Neural crest cell (in vitro differentiated cells): ENCODE measurements around the gene PLAAT2. TPM values are rescaled to one million over a fixed set of nuclear protein-coding genes. Genes with fewer than 3 reads are reported as not detected.
"Not testable (repeated sequence)": the region's sequence is repeated elsewhere in the genome, so short reads cannot be mapped to it uniquely, and the experiment has no call there.

Source experiments
- DNase-seq: peaks from one replicate; pipeline ENCODE4 v3.0.0; 2021; ENCODE audit warnings: low read depth, mixed read lengths, low spot score
- H3K27ac Mint-ChIP-seq: one replicate; pipeline ENCODE4 v1.8.0; 2021; ENCODE audit warnings: mild to moderate bottlenecking, mixed read lengths; ENCODE audit not compliant: unreplicated experiment
- H3K27me3 Mint-ChIP-seq: 2 replicates; pipeline ENCODE4 v1.8.0; 2021; ENCODE audit warnings: low read depth, mild to moderate bottlenecking, mixed read lengths
- H3K36me3 Mint-ChIP-seq: 2 replicates; pipeline ENCODE4 v1.8.0; 2021; ENCODE audit warnings: low read depth, mild to moderate bottlenecking, mixed read lengths
- H3K4me1 Mint-ChIP-seq: 2 replicates; pipeline ENCODE4 v1.8.0; 2021; ENCODE audit warnings: mixed read lengths
- H3K4me3 Mint-ChIP-seq: one replicate; pipeline ENCODE4 v1.8.0; 2021; ENCODE audit warnings: mild to moderate bottlenecking, mixed read lengths
- H3K9me3 Mint-ChIP-seq: 2 replicates; pipeline ENCODE4 v1.8.0; 2021; ENCODE audit warnings: mixed read lengths
- CTCF ChIP-seq: fragments of 200-600 bp; sonication (generic); conservative IDR thresholded peaks from 2 replicates; pipeline ENCODE4 v1.5.0; 2021; ENCODE audit warnings: antibody characterized with exemption, mild to moderate bottlenecking
- total RNA-seq: library from RNA; stranded (reverse); gene quantifications from 2 replicates; pipeline ENCODE4 v1.2.1, GENCODE V29; 2021

PLAAT2 gene
- total RNA-seq, 1 donor from 2014 or later: not detected

DNA sequence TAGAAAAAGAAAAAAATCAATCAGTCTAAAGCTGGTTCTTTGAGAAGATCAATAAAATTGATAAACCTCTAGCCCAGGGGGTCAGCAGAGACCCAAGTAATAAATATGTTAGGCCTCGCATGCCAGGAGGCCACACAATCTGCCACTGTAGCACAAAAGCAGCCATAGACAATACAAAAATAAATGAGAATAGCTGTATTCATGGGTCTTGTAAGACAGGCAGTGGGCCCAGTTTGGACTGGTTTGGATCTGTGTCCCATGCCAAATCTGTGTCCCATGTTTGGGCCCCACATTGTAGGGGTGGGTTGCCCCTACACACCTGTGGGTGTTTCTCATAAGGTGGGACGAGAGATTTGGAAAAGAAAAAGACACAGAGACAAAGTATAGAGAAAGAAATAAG is 33.2 kb downstream of the PLAAT2 start:
- Mint-ChIP-seq H3K36me3 (no peaks in the 10 kb centered on the region), H3K4me1 (peaks cover 15% of the 10 kb centered on the region), H3K4me3 (no peak overlapping the region), H3K27me3 (peaks cover 46% of the 10 kb centered on the region), H3K9me3 (no peaks in the 10 kb centered on the region), H3K27ac (no peak overlapping the region)
- no peak for DNase-seq
- TF ChIP-seq CTCF: no peak

DNA sequence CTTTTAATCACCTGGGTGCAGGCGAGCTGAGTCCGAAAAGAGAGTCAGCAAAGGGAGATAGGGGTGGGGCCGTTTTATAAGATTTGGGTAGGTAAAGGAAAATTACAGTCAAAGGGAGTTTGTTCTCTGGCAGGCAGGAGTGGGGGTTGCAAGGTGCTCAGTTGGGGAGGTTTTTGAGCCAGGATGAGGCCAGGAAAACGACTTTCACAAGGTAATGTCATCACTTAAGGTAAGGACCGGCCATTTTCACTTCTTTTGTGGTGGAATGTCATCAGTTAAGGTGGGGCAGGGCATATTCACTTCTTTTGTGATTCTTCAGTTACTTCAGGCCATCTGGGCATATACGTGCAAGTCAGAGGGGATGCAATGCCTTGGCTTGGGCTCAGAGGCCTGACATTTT is 33.8 kb downstream of the PLAAT2 start:
- DNase-seq, H3K36me3 Mint-ChIP-seq, H3K9me3 Mint-ChIP-seq, H3K27ac Mint-ChIP-seq, H3K4me3 Mint-ChIP-seq: not testable (repeated sequence)
- peaks cover 15% of the 10 kb centered on the region for H3K4me1 Mint-ChIP-seq
- peaks cover 46% of the 10 kb centered on the region for H3K27me3 Mint-ChIP-seq

GRCh38 chr11:63528729-63529278 is 34.4 kb downstream of the PLAAT2 start:
- peaks cover 15% of the 10 kb centered on the region for H3K4me1 Mint-ChIP-seq
- not testable (repeated sequence) for H3K9me3 Mint-ChIP-seq, H3K27ac Mint-ChIP-seq, H3K4me3 Mint-ChIP-seq, H3K36me3 Mint-ChIP-seq, DNase-seq
- H3K27me3 Mint-ChIP-seq: peaks cover 42% of the 10 kb centered on the region

- peaks cover 15% of the 10 kb centered on the region for H3K4me1 Mint-ChIP-seq
- not testable (repeated sequence) for H3K9me3 Mint-ChIP-seq, H3K36me3 Mint-ChIP-seq, H3K4me3 Mint-ChIP-seq, H3K27ac Mint-ChIP-seq, DNase-seq
- peaks cover 41% of the 10 kb centered on the region for H3K27me3 Mint-ChIP-seq
Measured at GRCh38 chr11:63528156-63528555, 35.0 kb downstream of the PLAAT2 start.

DNA sequence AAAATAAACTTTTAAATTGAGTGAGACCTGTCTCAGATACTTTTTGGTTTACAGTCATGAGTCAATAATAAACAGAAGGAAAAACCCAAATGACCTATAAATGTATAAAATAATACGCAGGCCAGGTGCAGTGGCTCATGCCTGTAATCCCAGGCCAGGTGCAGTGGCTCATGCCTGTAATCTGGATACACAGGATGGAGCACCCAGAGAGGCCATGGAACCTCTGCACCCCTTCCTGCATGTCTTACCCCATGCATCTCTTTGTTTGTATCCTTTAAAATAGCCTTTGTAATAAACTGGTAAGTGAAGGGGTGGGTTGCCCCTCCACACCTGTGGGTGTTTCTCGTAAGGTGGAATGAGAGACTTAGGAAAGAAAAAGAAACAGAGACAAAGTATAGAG is 35.5 kb downstream of the PLAAT2 start:
- peaks cover 15% of the 10 kb centered on the region for H3K4me1 Mint-ChIP-seq
- H3K4me3 Mint-ChIP-seq: no peak overlapping the region
- peaks cover 42% of the 10 kb centered on the region for H3K27me3 Mint-ChIP-seq
- no peak for TF ChIP-seq CTCF
- H3K36me3 Mint-ChIP-seq: no peaks in the 10 kb centered on the region
- no peak overlapping the region for H3K27ac Mint-ChIP-seq
- DNase-seq: no peak
- peaks cover 4% of the 10 kb centered on the region for H3K9me3 Mint-ChIP-seq

- Mint-ChIP-seq H3K4me1 (no peaks in the 10 kb centered on the region), H3K9me3 (peaks cover 4% of the 10 kb centered on the region)
- TF ChIP-seq CTCF: no peak
Measured at GRCh38 chr11:63523151-63523550, 40.0 kb downstream of the PLAAT2 start.

DNA sequence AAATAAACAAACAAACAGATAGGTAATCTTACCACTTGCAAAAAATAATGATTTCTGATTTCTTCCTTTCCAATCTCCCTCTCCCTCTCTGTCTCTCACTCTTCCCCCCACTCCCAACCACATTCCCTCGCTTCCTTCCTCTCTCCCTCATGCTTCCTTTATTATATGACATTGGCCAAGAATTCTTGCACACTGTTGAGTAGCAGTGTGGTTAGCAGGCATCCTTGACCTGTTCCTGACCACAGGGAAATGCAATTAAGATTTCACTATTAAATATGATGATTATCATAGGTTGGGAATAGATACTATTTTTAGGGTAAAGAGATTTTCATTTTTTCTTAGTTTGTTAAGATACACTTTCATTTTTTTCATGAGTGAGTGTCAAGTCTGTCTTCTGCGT is 41.3 kb downstream of the PLAAT2 start:
- H3K27me3 Mint-ChIP-seq: peaks cover 6% of the 10 kb centered on the region
- no peak overlapping the region for H3K4me3 Mint-ChIP-seq
- H3K4me1 Mint-ChIP-seq: no peaks in the 10 kb centered on the region
- TF ChIP-seq CTCF: no peak
- peaks cover 4% of the 10 kb centered on the region for H3K9me3 Mint-ChIP-seq
- H3K36me3 Mint-ChIP-seq: no peaks in the 10 kb centered on the region
- no peak for DNase-seq
- no peak overlapping the region for H3K27ac Mint-ChIP-seq

More at GRCh38 chr11:63523151-63523550, 40.0 kb downstream of the PLAAT2 start:
- no peak overlapping the region for H3K4me3 Mint-ChIP-seq
- no peaks in the 10 kb centered on the region for H3K36me3 Mint-ChIP-seq
- no peak for DNase-seq
- H3K27me3 Mint-ChIP-seq: peaks cover 13% of the 10 kb centered on the region
- H3K27ac Mint-ChIP-seq: no peak overlapping the region
